GM18511 (cell line): ENCODE data around the gene BCL2L2.
"Not testable (repeated sequence)": the region's sequence is repeated elsewhere in the genome, so short reads cannot be mapped to it uniquely, and the experiment has no call there.

Experiments
- ATAC-seq: cut with Tn5 transposase; IDR thresholded peaks from one replicate; pipeline ENCODE4 v1.9.1; 2021; ENCODE audit warnings: mild to moderate bottlenecking, moderate library complexity; ENCODE audit not compliant: unreplicated experiment

BCL2L2 gene, protein sequence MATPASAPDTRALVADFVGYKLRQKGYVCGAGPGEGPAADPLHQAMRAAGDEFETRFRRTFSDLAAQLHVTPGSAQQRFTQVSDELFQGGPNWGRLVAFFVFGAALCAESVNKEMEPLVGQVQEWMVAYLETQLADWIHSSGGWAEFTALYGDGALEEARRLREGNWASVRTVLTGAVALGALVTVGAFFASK

DNA sequence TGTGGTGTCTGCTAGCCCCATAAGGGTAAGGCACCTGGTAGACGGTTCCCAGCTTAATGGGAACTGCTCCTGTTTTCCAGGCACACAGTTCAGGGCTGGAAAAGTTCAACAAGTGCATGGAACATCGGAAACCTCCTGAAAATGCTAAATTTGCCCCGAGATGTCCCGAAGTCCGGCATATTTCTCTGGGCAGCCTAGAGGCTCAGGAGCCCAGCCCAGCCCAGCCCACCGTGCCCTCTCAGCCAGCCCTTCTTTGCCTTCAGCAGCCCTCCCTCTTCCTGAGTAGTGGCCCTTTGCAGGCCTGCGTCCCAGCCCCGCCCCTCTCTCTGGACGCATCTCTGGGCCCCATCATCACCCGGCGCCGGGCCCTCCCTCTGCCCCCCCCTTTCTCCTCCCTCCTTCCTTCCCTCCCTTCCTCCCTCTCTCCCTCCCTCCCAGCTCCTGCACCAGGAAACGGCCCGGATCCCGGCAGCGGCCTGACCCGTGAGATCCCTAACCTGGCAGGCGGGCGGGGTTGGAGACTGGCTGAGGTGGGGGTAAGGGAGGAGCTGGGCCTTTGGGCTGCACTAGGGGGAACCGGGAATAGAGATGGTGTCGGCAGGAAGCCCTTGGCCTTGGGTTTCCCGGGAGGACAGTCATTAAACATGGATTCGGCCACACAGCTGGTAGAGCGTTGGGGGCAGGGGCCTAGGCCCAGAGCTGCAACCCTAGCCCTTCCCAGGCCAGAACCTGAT lies at the start of gene BCL2L2:
BCL2L2 (plus strand) TSS at position 422 of the 734 bp plus-strand sequence. CDS start 935 bp downstream, outside the sequence.
- ATAC-seq, result no peak

DNA sequence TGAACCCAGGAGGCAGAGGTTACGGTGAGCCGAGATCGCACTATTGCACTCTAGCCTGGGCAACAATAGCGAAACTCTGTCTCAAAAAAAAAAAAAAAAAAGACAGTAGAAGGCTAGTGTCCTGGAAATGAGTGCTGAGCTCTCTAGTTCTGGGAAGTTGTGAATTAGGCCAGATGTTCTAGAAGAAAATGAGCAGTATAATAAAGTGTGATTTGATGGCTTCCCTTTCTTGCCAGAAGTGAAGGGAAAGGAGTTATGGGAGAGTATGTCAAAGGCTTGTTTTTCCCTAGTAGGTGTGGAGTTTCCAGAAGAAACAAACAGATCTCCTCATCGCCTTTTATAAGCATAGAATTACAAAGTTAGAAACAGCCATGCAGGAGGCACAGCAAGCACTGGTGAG lies 48.4 kb upstream of the BCL2L2 start:
- no peak for ATAC-seq

DNA sequence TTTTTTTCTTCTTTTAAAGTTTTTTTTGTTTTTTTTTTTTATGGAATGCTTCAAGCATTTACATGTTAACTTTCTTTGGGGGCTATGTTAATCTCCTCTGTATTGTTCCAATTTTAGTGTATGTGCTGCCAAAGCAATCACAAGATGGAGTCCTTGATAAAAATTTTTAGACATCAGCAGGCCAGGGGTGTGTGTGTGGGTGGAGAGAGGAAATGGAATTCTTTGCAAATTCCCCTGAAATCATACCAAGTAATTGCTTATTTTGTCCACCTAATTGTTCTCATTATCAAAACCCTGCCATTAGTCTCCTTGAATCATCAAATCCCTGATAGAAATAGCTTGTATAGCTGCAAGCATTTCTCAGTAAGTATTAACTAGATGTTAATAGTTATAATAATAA lies 47.2 kb upstream of the BCL2L2 start:
- no peak for ATAC-seq

DNA sequence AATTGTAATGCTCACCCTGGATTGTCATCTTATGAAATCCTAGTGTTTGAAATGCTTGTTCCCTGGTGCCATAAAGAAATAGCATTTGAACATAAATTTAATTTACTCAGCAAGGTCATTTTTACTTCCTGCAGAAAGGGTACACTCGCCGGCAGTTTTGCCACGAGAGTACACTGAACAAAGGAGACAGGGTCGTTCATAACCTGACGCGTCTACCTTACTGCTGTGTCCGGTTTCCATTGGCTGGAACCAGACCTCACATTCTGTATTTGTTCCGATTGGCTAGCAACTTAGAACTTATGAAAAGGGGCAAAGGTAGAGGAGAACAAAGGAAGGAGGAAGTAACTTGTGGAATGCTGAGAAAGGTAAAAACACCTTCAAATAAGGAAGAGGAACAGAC lies 45.8 kb upstream of the BCL2L2 start:
- not testable (repeated sequence) for ATAC-seq

DNA sequence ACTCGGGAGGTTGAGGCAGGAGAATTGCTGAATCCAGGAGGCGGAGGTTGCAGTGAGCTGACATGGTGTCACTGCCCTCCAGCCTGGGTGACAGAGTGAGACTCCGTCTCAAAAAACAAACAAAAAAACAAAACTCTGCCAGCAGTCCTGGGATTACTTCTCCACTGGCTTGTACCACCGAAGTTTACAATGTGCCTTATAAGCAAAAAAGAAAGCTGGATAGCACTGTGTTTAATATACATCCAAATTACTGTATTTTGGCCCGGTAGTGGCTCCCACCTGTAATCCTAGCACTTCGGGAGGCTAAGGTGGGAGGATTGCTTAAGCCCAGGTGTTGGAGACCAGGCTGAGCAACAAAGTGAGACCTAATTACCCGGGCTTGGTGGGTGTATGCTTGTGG lies 37.4 kb upstream of the BCL2L2 start:
- ATAC-seq, result no peak

DNA sequence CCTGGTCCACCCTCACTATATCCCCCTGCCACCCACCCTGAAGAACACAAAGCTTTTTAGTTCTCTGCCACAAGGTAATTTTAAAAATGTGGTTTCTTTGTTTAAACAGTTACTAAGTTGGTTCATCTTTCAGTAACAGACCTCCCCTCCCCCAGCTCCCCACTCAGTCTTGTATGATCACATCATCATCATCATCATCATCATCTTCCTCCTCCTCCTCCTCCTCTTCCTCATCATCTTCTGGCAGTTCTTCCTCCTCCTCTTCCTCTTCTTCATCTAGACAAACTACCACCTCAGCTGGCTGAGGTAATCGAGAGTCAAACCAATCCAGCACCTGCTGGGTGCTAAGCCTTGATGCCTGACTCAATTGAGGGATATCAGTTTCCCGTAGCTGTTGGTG lies 31.2 kb upstream of the BCL2L2 start:
- no peak for ATAC-seq

DNA sequence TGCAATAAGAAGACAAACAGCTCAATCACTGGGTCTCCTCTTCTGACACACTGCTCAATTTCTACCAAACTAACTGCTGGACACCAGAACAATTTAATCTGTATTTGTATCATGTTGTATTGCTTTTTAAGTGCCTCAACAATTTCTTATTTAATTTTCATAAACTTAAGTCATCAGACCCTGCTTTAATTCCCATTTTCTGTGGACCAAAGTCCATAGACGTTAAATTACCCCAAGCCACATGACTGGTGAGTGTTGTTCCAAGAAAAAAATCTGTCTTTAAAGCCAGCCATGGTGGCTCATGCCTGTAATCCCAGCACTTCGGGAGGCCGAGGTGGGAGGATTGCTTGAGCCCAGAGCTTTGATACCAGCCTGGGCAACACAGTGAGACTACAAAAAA lies 29.4 kb upstream of the BCL2L2 start:
- no peak for ATAC-seq

DNA sequence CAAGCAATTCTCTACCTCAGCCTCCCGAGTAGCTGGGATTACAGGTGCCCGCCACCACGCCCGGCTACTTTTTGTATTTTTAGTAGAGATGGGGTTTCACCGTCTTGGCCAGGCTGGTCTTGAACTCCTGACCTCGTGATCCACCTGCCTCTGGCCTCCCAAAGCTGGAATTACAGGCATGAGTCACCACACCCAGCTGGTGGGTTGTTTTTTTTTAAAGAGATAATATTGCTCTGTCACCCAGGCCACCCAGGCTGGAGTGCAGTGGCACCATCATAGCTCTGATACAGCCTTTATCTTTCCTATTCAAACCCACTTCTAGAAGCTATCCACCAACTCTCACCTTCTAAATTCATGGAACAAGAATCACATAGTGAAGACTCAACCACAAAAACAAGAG lies 28.7 kb upstream of the BCL2L2 start:
- ATAC-seq, result not testable (repeated sequence)

DNA sequence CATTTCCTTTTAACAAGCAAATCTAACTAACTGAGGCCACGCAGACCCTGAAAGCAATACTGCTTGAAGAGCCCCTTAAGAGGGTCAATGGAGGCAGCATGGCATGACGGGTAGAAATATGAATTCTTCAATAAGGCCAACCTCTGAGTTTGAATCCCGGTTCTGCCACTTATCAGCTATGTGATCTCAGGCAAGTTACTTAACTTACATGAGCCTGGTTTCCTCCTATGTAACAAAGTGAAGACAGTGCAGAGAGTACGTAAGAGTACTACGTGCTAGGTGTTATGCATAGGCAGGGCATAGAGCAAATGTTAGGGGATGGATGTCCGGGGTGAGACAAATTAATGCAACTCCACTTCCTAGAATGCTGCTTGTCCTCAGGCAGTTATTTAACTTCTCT lies 25.4 kb upstream of the BCL2L2 start:
- ATAC-seq, result no peak

DNA sequence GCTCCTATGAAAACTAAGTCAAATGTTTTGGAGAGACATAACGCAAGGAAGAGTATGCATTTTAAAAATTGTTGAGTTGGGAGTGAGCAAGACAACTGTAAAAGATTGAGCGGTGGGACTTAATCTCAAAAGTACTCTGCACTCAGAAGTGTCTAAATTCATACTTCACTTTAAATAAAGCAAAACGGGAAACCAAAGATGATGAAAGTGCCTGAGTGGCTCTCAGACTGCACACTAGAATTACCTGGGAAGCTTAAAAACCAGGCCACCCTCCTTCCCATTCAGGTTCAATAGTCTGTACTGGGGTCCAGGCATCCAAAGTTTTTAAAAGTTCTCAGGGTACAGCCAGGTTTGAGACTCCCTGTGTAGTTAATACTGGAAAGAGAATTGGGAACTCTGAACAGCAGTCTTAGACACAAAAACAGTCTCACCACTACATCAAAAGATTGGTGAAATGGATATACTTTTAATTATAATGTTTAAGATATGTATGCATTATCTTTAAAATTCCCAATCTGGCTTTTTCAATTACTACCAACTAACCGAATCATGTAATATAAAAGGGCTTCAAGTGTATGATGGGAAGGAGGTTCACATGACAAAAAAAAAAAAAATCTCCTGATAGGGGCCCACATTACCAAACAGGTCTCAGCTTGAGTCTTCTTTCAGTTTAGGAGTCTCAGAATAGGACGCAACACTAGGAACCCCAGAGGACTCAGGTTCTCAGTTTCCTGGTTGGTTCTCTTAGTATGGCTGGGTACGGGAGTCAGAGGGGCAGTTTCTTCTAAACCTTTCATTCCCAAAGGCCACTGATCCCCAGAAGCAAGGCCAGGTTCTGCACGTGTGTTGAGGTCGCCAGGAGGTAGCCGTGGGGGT lies 21.7 kb upstream of the BCL2L2 start:
- ATAC-seq, result peak; percentile 19

DNA sequence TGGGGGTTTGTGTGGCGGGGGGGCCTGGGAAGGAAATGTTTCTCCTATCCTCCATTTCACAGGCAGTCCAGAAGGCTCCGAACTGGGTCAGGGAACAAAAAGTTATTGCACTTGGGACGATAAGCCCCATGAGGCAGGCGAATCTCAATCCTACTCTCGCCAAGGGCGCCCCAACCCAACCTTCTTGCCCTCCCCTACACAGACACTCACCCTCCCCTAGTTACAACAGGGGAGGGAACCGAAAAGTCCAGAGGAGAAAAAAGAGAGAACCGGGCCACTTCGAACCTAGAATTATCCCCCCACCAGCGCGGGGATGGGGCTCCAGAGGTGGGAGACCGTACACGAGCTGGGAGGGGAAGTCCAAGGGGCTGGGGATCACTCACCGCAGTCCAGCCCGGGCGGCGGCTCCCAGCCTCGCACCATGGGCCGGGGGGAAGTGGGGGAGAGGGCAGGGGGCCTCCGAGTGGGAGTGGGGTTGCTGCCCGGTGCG lies 21.1 kb upstream of the BCL2L2 start:
- ATAC-seq, result peak; percentile 36

DNA sequence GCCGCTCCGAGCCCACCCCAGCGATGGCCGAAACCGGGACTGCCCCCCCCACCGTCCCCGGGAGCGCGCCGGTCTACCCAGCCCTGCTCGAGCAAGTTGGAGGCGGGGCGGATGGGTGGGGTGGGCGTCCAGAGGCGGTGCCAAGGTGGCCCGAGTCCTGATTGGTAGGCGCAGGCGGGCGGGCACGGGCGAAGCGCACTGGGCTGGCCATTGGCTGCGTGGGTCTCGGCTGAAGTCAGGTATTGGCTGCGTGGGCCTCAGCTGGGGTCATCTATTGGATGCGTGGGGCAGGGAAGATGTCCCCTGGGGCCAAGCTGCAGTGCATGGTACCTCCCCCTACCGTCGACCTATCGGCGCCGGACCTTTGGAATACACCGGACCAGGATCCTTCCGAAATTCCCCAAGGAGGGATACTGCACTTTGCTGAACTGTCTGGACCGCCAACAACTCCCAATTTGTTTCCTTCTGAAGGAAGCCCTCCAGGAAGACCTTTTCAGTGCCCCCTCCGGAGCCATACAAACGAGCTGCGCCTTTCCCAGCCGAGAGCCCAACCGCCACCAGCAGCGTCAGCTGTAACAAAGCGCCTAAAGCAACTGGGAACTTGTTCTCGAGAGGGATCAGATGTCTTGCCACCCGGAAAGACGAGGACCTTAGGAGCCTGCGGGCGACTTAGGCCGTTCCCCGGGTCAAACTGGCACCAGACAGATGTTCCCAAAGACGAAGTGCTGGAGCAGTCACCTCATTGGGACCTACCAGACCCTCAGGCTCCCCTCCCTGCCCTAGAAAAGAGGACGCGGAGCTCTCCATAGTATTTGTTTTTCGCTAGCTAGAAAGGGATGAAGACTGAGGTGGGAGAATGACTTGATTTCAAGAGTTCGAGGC lies 20.4 kb upstream of the BCL2L2 start, which contains the start of gene HOMEZ:
HOMEZ (minus strand) TSS at position 113 of the 882 bp plus-strand sequence. CDS start 180 bp downstream, outside the sequence.
- peak; percentile 98 for ATAC-seq

DNA sequence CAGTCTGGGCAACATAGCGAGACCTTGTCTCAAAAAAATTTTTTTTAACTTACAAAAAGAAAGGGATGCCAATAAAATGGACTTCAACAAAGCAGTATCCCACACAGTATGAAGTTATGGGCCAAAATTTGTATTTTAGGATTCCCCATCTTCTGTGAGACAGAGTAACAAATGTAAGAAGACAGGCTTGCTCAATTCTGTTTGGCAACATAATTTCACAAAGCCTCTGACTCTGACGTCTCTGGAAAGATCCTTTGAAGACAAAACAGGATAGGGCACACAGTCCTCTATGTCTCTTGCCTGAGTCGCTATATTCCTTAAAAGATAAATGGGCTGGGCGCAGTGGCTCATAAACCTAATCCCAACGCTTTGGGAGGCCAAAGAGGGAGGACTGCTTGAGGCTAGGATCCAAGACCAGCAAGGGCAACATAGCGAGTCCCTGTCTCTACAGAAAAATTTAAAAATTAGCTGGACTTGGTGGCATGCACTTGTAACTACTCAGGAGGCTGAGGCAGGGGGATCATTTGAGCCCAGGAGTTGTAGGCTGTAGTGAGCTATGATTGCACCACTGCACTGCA lies 19.6 kb upstream of the BCL2L2 start:
- ATAC-seq, result no peak

DNA sequence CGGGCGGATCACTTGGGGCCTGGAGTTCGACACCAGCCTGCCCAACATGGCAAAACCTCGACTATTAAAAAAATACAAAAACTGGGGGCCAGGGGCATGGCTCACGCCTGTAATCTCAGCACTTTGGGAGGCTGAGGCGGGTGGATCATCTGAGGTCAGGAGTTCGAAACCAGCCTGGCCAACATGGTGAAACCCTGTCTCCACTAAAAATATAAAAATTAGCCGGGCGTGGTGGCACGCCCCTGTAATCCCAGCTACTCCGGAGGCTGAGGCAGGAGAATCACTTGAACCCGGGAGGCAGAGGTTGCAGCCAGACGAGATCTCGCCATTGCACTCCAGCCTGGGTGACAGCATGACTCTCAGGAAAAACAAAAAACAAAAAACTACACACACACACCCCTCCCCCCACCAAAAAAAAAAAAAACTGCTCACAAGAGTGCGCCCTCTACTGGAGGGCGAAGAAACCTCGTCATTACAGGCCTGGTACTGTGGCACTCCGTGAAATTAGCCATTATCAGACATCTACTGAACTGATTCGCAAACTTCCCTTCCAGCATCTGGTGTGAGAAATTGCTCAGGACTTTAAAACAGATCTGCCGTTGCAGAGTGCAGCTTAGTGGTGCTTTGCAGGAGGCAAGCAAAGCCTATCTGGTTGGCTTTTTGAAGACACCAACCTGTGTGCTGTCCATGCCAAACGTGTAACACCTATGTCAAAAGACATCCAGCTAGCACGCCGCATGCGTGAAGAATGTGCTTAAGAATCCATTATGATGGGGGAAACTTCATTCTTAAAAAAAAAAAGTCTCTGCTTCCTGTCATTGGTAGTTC lies 11.7 kb upstream of the BCL2L2 start:
- ATAC-seq, result no peak

DNA sequence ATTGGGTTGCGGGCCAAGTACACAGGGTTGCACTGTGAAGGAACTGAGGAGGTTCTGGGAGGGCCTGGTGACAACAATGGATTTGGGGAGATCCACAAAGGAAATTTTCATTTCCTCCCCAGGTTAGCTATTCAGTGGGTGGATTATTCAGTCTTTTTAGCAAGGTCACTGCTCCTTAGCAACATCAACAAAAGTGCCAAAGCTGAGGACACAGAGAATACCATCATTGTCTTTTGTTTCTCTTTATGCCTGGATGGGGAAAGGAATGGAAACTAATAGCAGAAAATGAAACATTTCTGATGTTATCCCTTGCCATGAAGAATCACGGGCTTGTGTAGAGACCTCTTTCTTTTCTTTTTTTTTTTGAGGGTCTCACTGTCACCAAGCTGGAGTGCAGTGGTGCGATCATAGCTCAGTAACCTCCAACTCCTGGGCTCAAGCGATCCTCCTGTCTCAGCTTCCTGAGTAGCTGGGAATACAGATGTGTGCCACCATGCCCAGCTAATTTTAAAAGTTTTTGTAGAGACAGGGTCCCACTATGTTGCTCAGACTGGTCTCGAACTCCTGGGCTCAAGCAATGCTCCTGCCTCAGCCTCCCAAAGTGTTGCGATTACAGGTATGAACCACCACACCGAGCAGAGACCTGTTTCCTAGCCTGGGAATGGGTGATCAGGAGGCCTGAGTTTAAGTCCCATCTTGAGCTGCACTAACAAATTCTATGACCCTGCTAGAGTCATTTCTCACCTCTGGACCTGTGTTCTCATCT lies 10.4 kb upstream of the BCL2L2 start:
- ATAC-seq, result no peak

DNA sequence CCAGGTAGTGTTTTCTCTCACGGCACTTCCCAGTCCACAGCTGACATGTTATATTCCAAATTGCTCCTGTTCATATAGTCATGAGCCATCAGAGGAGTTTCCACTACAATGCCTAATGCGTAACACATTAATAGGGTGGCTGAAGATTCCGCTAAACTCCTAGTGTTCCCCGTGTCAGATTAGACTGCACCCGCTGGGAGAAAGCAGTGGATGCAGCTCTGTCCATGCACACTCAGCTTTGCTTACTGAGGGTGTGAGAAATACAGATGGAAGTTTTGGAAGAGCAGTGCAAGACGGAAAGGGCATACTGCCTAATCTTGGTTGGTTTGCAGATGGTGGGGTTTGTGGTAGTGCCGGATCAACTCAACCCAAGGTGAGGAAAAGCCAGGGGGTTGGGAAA lies 9.5 kb upstream of the BCL2L2 start:
- no peak for ATAC-seq

DNA sequence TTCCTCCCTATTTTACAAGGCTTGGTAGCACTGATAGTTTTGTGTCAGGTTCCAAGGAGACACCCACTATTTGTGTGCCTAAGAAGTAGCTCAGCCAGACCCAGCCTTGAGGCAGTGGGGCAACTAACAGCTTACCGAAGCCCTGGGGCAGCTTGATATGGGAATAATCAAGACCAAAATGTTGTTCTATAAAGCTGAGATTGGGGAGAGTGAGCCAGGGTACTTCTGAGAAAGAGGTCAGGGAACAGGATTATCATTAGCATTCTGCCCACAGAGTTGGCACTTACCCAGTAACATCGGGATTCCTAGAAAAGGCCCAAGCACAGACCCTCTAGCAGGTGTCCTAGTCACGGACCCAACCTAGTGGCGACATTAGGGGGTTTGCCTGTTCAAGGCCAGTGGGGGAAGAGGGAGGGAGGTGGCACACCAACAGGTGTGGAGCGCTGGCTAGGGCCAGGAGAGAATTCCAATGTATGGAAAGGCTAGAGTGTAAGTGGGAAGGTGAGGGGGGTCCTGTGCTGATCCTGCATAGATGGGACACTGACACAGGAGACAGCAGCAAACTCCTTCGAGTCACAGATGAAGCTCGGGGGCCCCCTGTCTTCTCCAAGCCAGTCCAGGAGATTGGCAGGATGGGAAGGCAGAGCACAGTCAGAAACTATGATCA lies 8.9 kb upstream of the BCL2L2 start:
- ATAC-seq, result no peak
